CD8-positive, alpha-beta memory T cell (primary cell): Measurements from ENCODE around the gene EFNA5. TPM values are rescaled to one million over a fixed set of nuclear protein-coding genes. Genes with fewer than 3 reads are reported as not detected.

Source experiments
- CTCF ChIA-PET: fragments of 350-600 bp; sonication (Branson Sonifier 250); formaldehyde crosslinking; loops from one replicate; lab custom pipeline; 2021; ENCODE audit warnings: antibody characterized with exemption; lab: Charles Lee
- POLR2A ChIA-PET: fragments of 350-600 bp; sonication (Branson Sonifier 250); formaldehyde crosslinking; loops from one replicate; lab custom pipeline; 2021; ENCODE audit warnings: antibody characterized with exemption; lab: Charles Lee
- DNase-seq, 5 donors: peaks; one replicate each; pipeline versions ENCODE4 v3.0.0 to v3.0.0-alpha.2; 2020 to 2022; ENCODE audit warnings: mixed read lengths in 1 of 5
- H3K27ac ChIP-seq: one replicate; pipeline ENCODE4 v1.7.0; 2013; ENCODE audit warnings: low read depth, mild to moderate bottlenecking, low read length, moderate library complexity
- H3K27me3 ChIP-seq: 2 replicates; pipeline ENCODE4 v1.7.0; 2013; ENCODE audit warnings: low read length, mild to moderate bottlenecking; ENCODE audit not compliant: insufficient read depth, poor library complexity, severe bottlenecking
- H3K36me3 ChIP-seq: 2 replicates; pipeline ENCODE4 v1.7.0; 2013; ENCODE audit warnings: mild to moderate bottlenecking, low read length, moderate library complexity; ENCODE audit not compliant: insufficient read depth
- H3K4me1 ChIP-seq: 2 replicates; pipeline ENCODE4 v1.7.0; 2013; ENCODE audit warnings: mild to moderate bottlenecking, low read length, moderate library complexity; ENCODE audit not compliant: insufficient read depth
- H3K4me3 ChIP-seq: 2 replicates; pipeline ENCODE4 v1.7.0; 2013; ENCODE audit warnings: mild to moderate bottlenecking, low read length
- H3K9me3 ChIP-seq: 2 replicates; pipeline ENCODE4 v1.7.0; 2013; ENCODE audit warnings: mild to moderate bottlenecking, low read length
- H3K27ac Mint-ChIP-seq, 8 donors: one replicate each; pipeline ENCODE4 v1.8.0; 2020 to 2021; ENCODE audit warnings: mixed read lengths in 8 of 8, mild to moderate bottlenecking in 6 of 8, inconsistent platforms in 3 of 8, moderate library complexity in 3 of 8
- H3K27me3 Mint-ChIP-seq, 2 donors: one replicate each; pipeline ENCODE4 v1.8.0; 2020 to 2021; ENCODE audit warnings: mixed read lengths in 2 of 2, mild to moderate bottlenecking in 1 of 2, moderate library complexity in 1 of 2
- H3K36me3 Mint-ChIP-seq, 3 donors: one replicate each; pipeline ENCODE4 v1.8.0; 2020 to 2021; ENCODE audit warnings: mixed read lengths in 3 of 3, inconsistent platforms in 1 of 3, mild to moderate bottlenecking in 1 of 3
- H3K4me1 Mint-ChIP-seq, 3 donors: one replicate each; pipeline ENCODE4 v1.8.0; 2020 to 2021; ENCODE audit warnings: mixed read lengths in 3 of 3, inconsistent platforms in 1 of 3, mild to moderate bottlenecking in 1 of 3
- H3K4me3 Mint-ChIP-seq, 7 donors: one replicate each; pipeline ENCODE4 v1.8.0; 2020 to 2021; ENCODE audit warnings: mixed read lengths in 7 of 7, mild to moderate bottlenecking in 6 of 7, moderate library complexity in 4 of 7, inconsistent platforms in 2 of 7
- H3K9me3 Mint-ChIP-seq, 5 donors: one replicate each; pipeline ENCODE4 v1.8.0; 2020 to 2022; ENCODE audit warnings: mixed read lengths in 5 of 5, mild to moderate bottlenecking in 3 of 5, moderate library complexity in 2 of 5, inconsistent platforms in 1 of 5
- polyA plus RNA-seq: library from polyadenylated mRNA; unstranded; fragments of 300-500 nt; fragmentation: Illumina TruSeq; gene quantifications from one replicate; pipeline ENCODE4 v1.2.3, GENCODE V29; 2021
- total RNA-seq, 2 experiments: library from RNA; stranded (reverse); gene quantifications; one replicate each; pipeline ENCODE4 v1.2.3, GENCODE V29; 2021

The EFNA5 gene
- total and polyA plus RNA-seq, 3 experiments from 2014 or later, result 0.21 TPM; not detected in 2

- H3K27ac Mint-ChIP-seq, result no peak overlapping the region
- H3K36me3 ChIP-seq, result no peaks in the 10 kb centered on the region
- no peak for DNase-seq
- no peak overlapping the region for H3K27ac ChIP-seq
- no peak overlapping the region for H3K4me3 Mint-ChIP-seq
- H3K27me3 ChIP-seq, result no peaks in the 10 kb centered on the region
- no peaks in the 10 kb centered on the region for H3K4me1 ChIP-seq
- peaks cover 0 to 2% of the 10 kb centered on the region in 2 donors for H3K27me3 Mint-ChIP-seq
- H3K4me3 ChIP-seq, result no peak overlapping the region
- H3K36me3 Mint-ChIP-seq, result no peaks in the 10 kb centered on the region
- CTCF ChIA-PET, result interaction anchor here (1.9 kb wide), 1 partner anchor 14 kb away, joined by 5 read pairs; no protein-coding TSS in a partner anchor
- no peaks in the 10 kb centered on the region for H3K9me3 Mint-ChIP-seq
- H3K9me3 ChIP-seq, result no peaks in the 10 kb centered on the region
- no peaks in the 10 kb centered on the region for H3K4me1 Mint-ChIP-seq
- POLR2A ChIA-PET, result no interaction called here
Observed at GRCh38 chr5:107557051-107557658, 113.6 kb downstream of the EFNA5 start.

- Histone ChIP-seq H3K4me3 (no peak overlapping the region), H3K9me3 (no peaks in the 10 kb centered on the region), H3K36me3 (no peaks in the 10 kb centered on the region), H3K27ac (no peak overlapping the region), H3K27me3 (no peaks in the 10 kb centered on the region), H3K4me1 (no peaks in the 10 kb centered on the region)
- no peak for DNase-seq
- Mint-ChIP-seq H3K4me3 (no peak overlapping the region), H3K4me1 (no peaks in the 10 kb centered on the region), H3K9me3 (no peaks in the 10 kb centered on the region), H3K27ac (no peak overlapping the region), H3K36me3 (no peaks in the 10 kb centered on the region), H3K27me3 (no peaks in the 10 kb centered on the region)
- POLR2A ChIA-PET, result no interaction called here
- CTCF ChIA-PET, result no interaction called here
Observed at GRCh38 chr5:107556575-107556974, 114.2 kb downstream of the EFNA5 start.

DNA sequence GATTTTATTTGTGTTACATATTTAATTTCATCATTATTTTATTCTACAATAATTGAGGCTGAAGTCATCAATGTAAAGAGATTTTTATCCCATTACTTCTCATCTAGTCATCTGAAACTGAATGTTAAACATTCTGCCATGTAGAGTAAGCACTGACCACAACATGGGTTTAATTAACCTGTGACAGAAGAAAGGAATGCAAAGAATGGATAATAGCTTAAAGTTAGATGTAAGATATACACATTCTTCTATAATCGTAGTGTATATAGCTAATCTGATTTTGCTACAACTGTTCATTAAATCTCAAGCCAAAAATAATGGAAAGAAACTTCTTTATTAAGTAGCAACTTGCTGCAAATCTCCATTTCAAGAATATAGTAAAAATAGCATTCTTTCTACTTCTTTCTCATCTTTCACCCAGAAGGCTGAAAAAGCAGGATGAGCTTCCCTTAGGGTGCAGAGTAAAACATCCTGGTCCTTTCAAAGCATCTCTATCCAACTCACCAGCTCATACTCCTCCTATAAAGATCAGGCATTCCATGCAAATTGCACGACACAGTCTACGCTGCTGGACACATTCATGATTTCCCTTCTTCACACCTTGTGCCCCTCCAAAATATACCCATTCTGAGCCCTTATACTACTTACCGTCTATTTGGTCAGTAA is 115.2 kb downstream of the EFNA5 start:
- H3K9me3 ChIP-seq, result no peaks in the 10 kb centered on the region
- CTCF ChIA-PET, result interaction anchor here (1.5 kb wide), 1 partner anchor 17 kb away, joined by 4 read pairs; no protein-coding TSS in a partner anchor
- Mint-ChIP-seq H3K4me3 (no peak overlapping the region), H3K4me1 (no peaks in the 10 kb centered on the region), H3K27me3 (no peaks in the 10 kb centered on the region), H3K36me3 (no peaks in the 10 kb centered on the region), H3K27ac (no peak overlapping the region), H3K9me3 (no peaks in the 10 kb centered on the region)
- H3K4me1 ChIP-seq, result no peaks in the 10 kb centered on the region
- H3K27ac ChIP-seq, result no peak overlapping the region
- POLR2A ChIA-PET, result no interaction called here
- no peak overlapping the region for H3K4me3 ChIP-seq
- no peaks in the 10 kb centered on the region for H3K27me3 ChIP-seq
- H3K36me3 ChIP-seq, result no peaks in the 10 kb centered on the region
- no peak for DNase-seq

DNA sequence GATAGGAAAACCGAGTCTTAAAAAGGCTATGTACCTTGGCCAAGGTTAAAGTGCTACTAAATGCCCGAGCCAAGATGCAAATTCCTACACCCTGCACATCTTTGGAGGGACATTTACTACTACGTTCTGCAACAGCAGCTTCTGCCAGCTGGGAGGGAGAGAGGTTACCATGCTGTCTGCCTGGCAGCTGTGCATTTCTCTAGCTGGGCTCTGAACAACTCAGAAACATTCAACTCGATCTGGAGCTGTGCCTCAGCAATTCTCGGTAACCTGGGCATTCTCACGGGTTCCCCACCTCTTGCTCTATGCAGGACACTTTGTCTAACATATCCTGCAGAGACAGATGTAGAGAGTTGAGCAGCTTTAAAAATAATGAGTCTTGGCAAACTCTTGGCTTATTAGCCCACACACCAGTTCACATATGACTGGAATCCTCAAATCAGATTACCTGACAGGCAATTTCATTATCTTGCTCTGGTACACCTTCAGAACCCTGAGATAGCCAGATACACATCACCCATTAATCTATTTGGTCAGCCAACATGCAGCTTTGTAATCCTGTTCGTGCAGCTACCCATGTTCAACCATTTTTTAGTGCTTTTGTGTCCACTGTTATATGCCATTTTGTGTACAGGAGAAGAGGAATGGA is 115.8 kb downstream of the EFNA5 start:
- Histone ChIP-seq H3K36me3 (no peaks in the 10 kb centered on the region), H3K4me3 (no peak overlapping the region), H3K9me3 (no peaks in the 10 kb centered on the region), H3K27me3 (no peaks in the 10 kb centered on the region), H3K4me1 (no peaks in the 10 kb centered on the region), H3K27ac (no peak overlapping the region)
- DNase-seq, result no peak
- Mint-ChIP-seq H3K27ac (no peak overlapping the region), H3K27me3 (no peaks in the 10 kb centered on the region), H3K4me3 (no peak overlapping the region), H3K36me3 (no peaks in the 10 kb centered on the region), H3K4me1 (no peaks in the 10 kb centered on the region), H3K9me3 (no peaks in the 10 kb centered on the region)
- ChIA-PET CTCF (interaction anchor here (1.5 kb wide), 1 partner anchor 17 kb away, joined by 4 read pairs; no protein-coding TSS in a partner anchor), POLR2A (no interaction called here)

GRCh38 chr5:107553117-107553555 is 117.6 kb downstream of the EFNA5 start:
- Histone ChIP-seq H3K27me3 (no peaks in the 10 kb centered on the region), H3K36me3 (no peaks in the 10 kb centered on the region), H3K27ac (no peak overlapping the region), H3K4me3 (no peak overlapping the region), H3K9me3 (no peaks in the 10 kb centered on the region), H3K4me1 (no peaks in the 10 kb centered on the region)
- no peaks in the 10 kb centered on the region for H3K36me3 Mint-ChIP-seq
- CTCF ChIA-PET, result interaction anchor here (1.1 kb wide), 1 partner anchor 19 kb away, joined by 4 read pairs; no protein-coding TSS in a partner anchor
- no peaks in the 10 kb centered on the region for H3K4me1 Mint-ChIP-seq
- no peak overlapping the region for H3K27ac Mint-ChIP-seq
- DNase-seq, result no peak
- peaks cover 0 to 5% of the 10 kb centered on the region in 2 donors for H3K27me3 Mint-ChIP-seq
- POLR2A ChIA-PET, result no interaction called here
- H3K4me3 Mint-ChIP-seq, result no peak overlapping the region
- H3K9me3 Mint-ChIP-seq, result no peaks in the 10 kb centered on the region

- no peaks in the 10 kb centered on the region for H3K27me3 ChIP-seq
- Mint-ChIP-seq H3K4me1 (no peaks in the 10 kb centered on the region), H3K9me3 (no peaks in the 10 kb centered on the region), H3K4me3 (no peak overlapping the region), H3K36me3 (no peaks in the 10 kb centered on the region), H3K27me3 (peaks cover 0 to 5% of the 10 kb centered on the region in 2 donors), H3K27ac (no peak overlapping the region)
- H3K4me1 ChIP-seq, result no peaks in the 10 kb centered on the region
- no peaks in the 10 kb centered on the region for H3K36me3 ChIP-seq
- H3K9me3 ChIP-seq, result no peaks in the 10 kb centered on the region
- ChIA-PET CTCF (no interaction called here), POLR2A (no interaction called here)
- DNase-seq, result no peak
- no peak overlapping the region for H3K27ac ChIP-seq
- H3K4me3 ChIP-seq, result no peak overlapping the region
Observed at GRCh38 chr5:107551088-107551487, 119.6 kb downstream of the EFNA5 start.

- no peaks in the 10 kb centered on the region for H3K9me3 Mint-ChIP-seq
Observed at GRCh38 chr5:107549567-107549966, 121.2 kb downstream of the EFNA5 start.

GRCh38 chr5:107548477-107548876 is 122.3 kb downstream of the EFNA5 start:
- ChIA-PET CTCF (no interaction called here), POLR2A (no interaction called here)
- no peak overlapping the region for H3K27ac ChIP-seq
- H3K27me3 Mint-ChIP-seq, result peaks cover 0 to 5% of the 10 kb centered on the region in 2 donors
- DNase-seq, result no peak
- no peaks in the 10 kb centered on the region for H3K9me3 ChIP-seq
- H3K36me3 ChIP-seq, result no peaks in the 10 kb centered on the region
- no peak overlapping the region for H3K27ac Mint-ChIP-seq
- H3K36me3 Mint-ChIP-seq, result no peaks in the 10 kb centered on the region
- H3K9me3 Mint-ChIP-seq, result no peaks in the 10 kb centered on the region
- H3K4me1 ChIP-seq, result no peaks in the 10 kb centered on the region
- no peak overlapping the region for H3K4me3 ChIP-seq
- no peak overlapping the region for H3K4me3 Mint-ChIP-seq
- H3K4me1 Mint-ChIP-seq, result no peaks in the 10 kb centered on the region
- no peaks in the 10 kb centered on the region for H3K27me3 ChIP-seq

More at GRCh38 chr5:107549567-107549966, 121.2 kb downstream of the EFNA5 start:
- H3K9me3 ChIP-seq, result no peaks in the 10 kb centered on the region
- peaks cover 0 to 5% of the 10 kb centered on the region in 2 donors for H3K27me3 Mint-ChIP-seq
- ChIA-PET CTCF (no interaction called here), POLR2A (no interaction called here)
- no peaks in the 10 kb centered on the region for H3K4me1 Mint-ChIP-seq
- no peaks in the 10 kb centered on the region for H3K36me3 Mint-ChIP-seq
- no peak for DNase-seq
- no peaks in the 10 kb centered on the region for H3K27me3 ChIP-seq
- no peak overlapping the region for H3K4me3 ChIP-seq
- no peaks in the 10 kb centered on the region for H3K4me1 ChIP-seq
- no peak overlapping the region for H3K27ac ChIP-seq
- no peaks in the 10 kb centered on the region for H3K36me3 ChIP-seq
- H3K27ac Mint-ChIP-seq, result no peak overlapping the region
- H3K4me3 Mint-ChIP-seq, result no peak overlapping the region
